K562 (cell line): ENCODE results near the gene GRIK3. TPM values are rescaled to one million over a fixed set of nuclear protein-coding genes. Genes with fewer than 3 reads are reported as not detected.

Experiments
- ATAC-seq: fragments of 200-7000 bp; cut with Tn5 transposase; 3 replicates; pipeline ENCODE4 v1.9.1; 2020; ENCODE audit warnings: moderate library complexity
- BruUV-seq: library from RNA; stranded (reverse); fragments of 400-500 nt; replicated peaks from 2 replicates; lab custom pipeline; 2021; lab: Mats Ljungman, UMichigan
- CTCF ChIA-PET: fragments of 300-600 bp; formaldehyde crosslinking; extraction: SDS; loops from one replicate; lab custom pipeline; 2021; ENCODE audit warnings: low intra/inter-chr PET ratio; lab: Yijun Ruan, JAX
- POLR2A ChIA-PET: fragments of 300-600, 350-650 bp; sonication (Branson Sonifier 250); formaldehyde crosslinking; extraction: SDS; loops from one replicate; lab custom pipeline; 2021; ENCODE audit warnings: antibody characterized with exemption, inconsistent platforms; lab: Yijun Ruan, JAX
- DNase-seq, 4 experiments: peaks; one replicate each; pipeline versions ENCODE4 v3.0.0 to v3.0.0-alpha.2; 2011 to 2018; ENCODE audit warnings: low spot score in 3 of 4, mixed read lengths in 3 of 4; ENCODE audit errors: extremely low read depth in 1 of 4
- FAIRE-seq: peaks from 2 replicates; lab custom pipeline; 2011; peaks lifted over from hg19 to GRCh38; lab: Jason Lieb, UNC
- H2AFZ ChIP-seq: 2 replicates; pipeline ENCODE4 v1.6.0; 2011; ENCODE audit warnings: low read depth, low read length, control low read depth, inconsistent platforms
- H3K27ac ChIP-seq: fragments of 200-600 bp; 3 replicates; pipeline ENCODE4 v1.8.0; 2011; ENCODE audit warnings: low read depth, mild to moderate bottlenecking, control low read depth, inconsistent platforms, low read length, moderate library complexity, mixed read lengths; ENCODE audit errors: extremely low read depth
- H3K27me3 ChIP-seq, 2 experiments: fragments of 300-600 bp in 1 of 2; 2 replicates in 1 of 2; 3 replicates in 1 of 2; pipeline versions ENCODE4 v1.6.0 to v1.8.0; 2011; ENCODE audit warnings: inconsistent platforms in 2 of 2, low read length in 2 of 2, mild to moderate bottlenecking in 1 of 2, mixed read lengths in 1 of 2, moderate library complexity in 1 of 2; ENCODE audit not compliant: control insufficient read depth in 2 of 2, insufficient read depth in 2 of 2
- H3K36me3 ChIP-seq: fragments of 300-600 bp; 3 replicates; pipeline ENCODE4 v1.8.0; 2011; ENCODE audit warnings: mild to moderate bottlenecking, low read length, inconsistent platforms; ENCODE audit not compliant: control insufficient read depth, insufficient read depth
- H3K4me1 ChIP-seq, 2 experiments: fragments of 200-600 bp in 1 of 2; replicated peaks in 1 of 2; 2 replicates in 1 of 2; 3 replicates in 1 of 2; pipeline versions ENCODE4 v1.5.1 to v1.8.0; 2011; ENCODE audit warnings: inconsistent platforms in 2 of 2, low read length in 2 of 2, mild to moderate bottlenecking in 1 of 2, mixed read lengths in 1 of 2, moderate library complexity in 1 of 2; ENCODE audit not compliant: control insufficient read depth in 2 of 2, insufficient read depth in 2 of 2
- H3K4me2 ChIP-seq: 2 replicates; pipeline ENCODE4 v1.6.1; 2011; ENCODE audit warnings: low read length, control low read depth, inconsistent platforms, mixed read lengths; ENCODE audit not compliant: insufficient read depth
- H3K4me3 ChIP-seq: fragments of 200-600 bp; sonication (generic), shearing (Covaris generic); 2 replicates; pipeline ENCODE4 v1.5.1; 2016; ENCODE audit warnings: control low read depth, inconsistent platforms
- H3K79me2 ChIP-seq: fragments of 200-600 bp; 3 replicates; pipeline ENCODE4 v1.8.0; 2011; ENCODE audit warnings: low read length, inconsistent platforms; ENCODE audit not compliant: control insufficient read depth, insufficient read depth
- H3K9ac ChIP-seq, 2 experiments: 2 replicates each; pipeline versions ENCODE4 v1.6.0 to v1.6.1; 2011; ENCODE audit warnings: low read depth in 2 of 2, low read length in 2 of 2, control low read depth in 1 of 2, inconsistent platforms in 1 of 2, mild to moderate bottlenecking in 1 of 2, mixed read lengths in 1 of 2; ENCODE audit not compliant: insufficient read depth in 1 of 2
- H3K9me1 ChIP-seq: one replicate; pipeline ENCODE4 v1.6.0; 2011; ENCODE audit warnings: inconsistent platforms, mild to moderate bottlenecking, low read length, moderate library complexity; ENCODE audit not compliant: control insufficient read depth, insufficient read depth
- H3K9me3 ChIP-seq: replicated peaks from 2 replicates; pipeline ENCODE4 v1.5.1; 2011; ENCODE audit warnings: low read depth, low read length, inconsistent platforms; ENCODE audit not compliant: control insufficient read depth, insufficient read depth
- H4K20me1 ChIP-seq: replicated peaks from 2 replicates; pipeline ENCODE4 v1.6.1; 2011; ENCODE audit warnings: low read length, inconsistent platforms, mixed read lengths; ENCODE audit not compliant: control insufficient read depth, insufficient read depth
- CREBBP ChIP-seq: IDR thresholded peaks from one replicate; pipeline ENCODE4 v1.6.1; 2012; ENCODE audit warnings: low read depth, mild to moderate bottlenecking, control low read depth, inconsistent platforms, low read length
- PHF8 ChIP-seq: fragments of 200-600 bp; sonication (generic); IDR thresholded peaks from 2 replicates; pipeline ENCODE4 v1.6.1; 2012; ENCODE audit warnings: mixed run types, mild to moderate bottlenecking, inconsistent platforms, low read length, moderate library complexity, borderline replicate concordance
- PTBP1 ChIP-seq: fragments of 200-400 bp; formaldehyde crosslinking; IDR thresholded peaks from 2 replicates; pipeline ENCODE4 v1.6.1; 2017; ENCODE audit warnings: low read depth, low read length
- SMAD3 ChIP-seq: fragments of 450-650 bp; formaldehyde crosslinking; conservative IDR thresholded peaks from 2 replicates; pipeline ENCODE4 v1.4.0; 2020; ENCODE audit warnings: mild to moderate bottlenecking
- TBL1XR1 ChIP-seq, 2 experiments: IDR thresholded peaks; 2 replicates each; pipeline ENCODE4 v1.6.1; 2012; ENCODE audit warnings: improper control_type of control experiment in 2 of 2, low read length in 2 of 2, mild to moderate bottlenecking in 1 of 2
- ZBTB40 ChIP-seq, 2 experiments: fragments of 450-650 bp in 1 of 2; sonication (generic) in 1 of 2; formaldehyde crosslinking in 1 of 2; IDR thresholded peaks; 2 replicates each; pipeline versions ENCODE4 v1.7.1 to v1.9.0; 2016 to 2022; ENCODE audit warnings: inconsistent platforms in 1 of 2, mild to moderate bottlenecking in 1 of 2, missing genetic modification reagents in 1 of 2
- ZNF263 ChIP-seq: sonication (generic); formaldehyde crosslinking; IDR thresholded peaks from 2 replicates; pipeline ENCODE4 v1.8.0; 2022; ENCODE audit warnings: mild to moderate bottlenecking, missing genetic modification reagents, borderline replicate concordance
- ZNF57 ChIP-seq: fragments of 450-650 bp; formaldehyde crosslinking; IDR thresholded peaks from 2 replicates; pipeline ENCODE4 v1.4.0; 2020; ENCODE audit warnings: mild to moderate bottlenecking, moderate library complexity
- WGBS: fragments of 100-300 bp; shearing (Covaris generic); methylation state at CpG from one replicate; pipeline ENCODE4 v1.1.6; 2016; ENCODE audit warnings: low coverage, mixed read lengths; ENCODE audit not compliant: insufficient coverage; ENCODE audit errors: missing lambda C conversion rate; 5-methylcytosine and 5-hydroxymethylcytosine counted together
- in situ Hi-C: fragments of 300-500 bp; cut with MboI; formaldehyde crosslinking; loops from 4 replicates; pipeline ENCODE4 v1.15.0; 2018; ENCODE audit warnings: inconsistent platforms, mixed read lengths
- intact Hi-C: fragments of 100-400 bp; cut with micrococcal nuclease; formaldehyde crosslinking; loops from 2 replicates; pipeline ENCODE4 v1.14.2; 2022
- polyA plus RNA-seq, 8 experiments: library from polyadenylated mRNA; depleted of rRNA in 4 of 8; stranded (reverse) in 5 of 8; unstranded in 3 of 8; fragments of >200 nt; fragmentation: Nextera tagmentation in 2 of 8; fragmentation: Illumina TruSeq in 1 of 8; extraction: Ambion mirVana in 2 of 8; extraction: Trizol in 1 of 8; gene quantifications; 2 replicates each; pipeline versions ENCODE4 v1.2.1 to v1.2.3, GENCODE V29; 2011 to 2014; ENCODE audit warnings: inconsistent platforms in 1 of 8, missing spikeins in 1 of 8
- total RNA-seq, 7 experiments: library from RNA; depleted of rRNA in 6 of 7; stranded (reverse); fragments of >200 nt in 6 of 7; fragmentation: Illumina TruSeq in 2 of 7; extraction: Trizol in 2 of 7; gene quantifications; 2 replicates each; pipeline versions ENCODE4 v1.2.1 to v1.2.3, GENCODE V29; 2011 to 2021; ENCODE audit warnings: low replicate concordance in 1 of 7
- TF ChIP-seq, protein P1 (sequence below): fragments of 250-450 bp; sonication (Bioruptor Pico); IDR thresholded peaks from 2 replicates; pipeline ENCODE4 v1.9.0; 2021; ENCODE audit warnings: mild to moderate bottlenecking

The GRIK3 gene
- total and polyA plus RNA-seq, 9 of the 15 experiments (the other 6 are each of a cell fraction or from before 2014, with no cell fraction given), result not detected

DNA sequence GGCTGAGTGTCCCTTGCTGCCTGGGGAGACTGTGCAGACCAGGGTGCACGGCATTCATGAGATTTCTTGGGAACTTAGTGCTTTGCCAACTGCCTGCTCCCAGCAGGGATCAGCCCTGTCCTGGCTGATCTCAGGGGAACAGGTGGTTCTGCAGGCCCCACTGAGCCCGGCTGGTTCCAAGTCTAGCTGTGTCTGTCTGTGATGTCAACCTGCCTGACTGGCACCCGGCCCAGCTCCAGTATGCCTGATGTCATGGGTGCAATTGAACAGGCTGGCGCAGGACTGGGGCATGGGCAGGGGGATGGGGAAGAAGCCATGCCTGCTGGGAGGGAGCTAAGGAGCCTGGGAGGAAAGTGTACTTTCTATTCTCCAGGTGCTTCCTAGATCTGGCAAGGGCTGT lies 227.1 kb downstream of the GRIK3 start:
- 0% methylated on average over 4 of the region's 4 CpGs for WGBS
- H4K20me1 ChIP-seq, result peaks cover 8% of the 10 kb centered on the region; the same call in 1 of the 2 replicates

More for the DNA sequence above, 227.1 kb downstream of the GRIK3 start:
- no peak for ATAC-seq
- Histone ChIP-seq H3K9me1 (no peaks in the 10 kb centered on the region), H3K27me3 (peaks cover 19 to 38% of the 10 kb centered on the region in 2 experiments), H2AFZ (no peak overlapping the region), H3K36me3 (no peaks in the 10 kb centered on the region), H3K27ac (no peak overlapping the region), H3K4me2 (no peak overlapping the region), H3K4me1 (peaks cover 0 to 3% of the 10 kb centered on the region in 2 experiments; a peak in 1 of 5 replicates), H3K9ac (no peak overlapping the region), H3K4me3 (no peak overlapping the region), H3K79me2 (no peaks in the 10 kb centered on the region), H3K9me3 (no peaks in the 10 kb centered on the region)
- intact Hi-C loops, result no loop called here
- CTCF ChIA-PET, result no interaction called here
- in situ Hi-C loops, result no loop called here
- POLR2A ChIA-PET, result interaction anchor here (0.6 to 1.0 kb wide), 3 partner anchors 15 to 179 kb away, joined by 3 read pairs; no protein-coding TSS in a partner anchor
- BruUV-seq, result no TSS peak
- TF ChIP-seq TBL1XR1 (IDR thresholded peaks at IDR 0.05; ENCODE audit: low read length in 2 of 2) (no peak), SMAD3 (CRISPR knock-in tag) (no peak), ZNF263 (CRISPR knock-in tag) (no peak), PHF8 (no peak), ZNF57 (CRISPR knock-in tag) (no peak), CREBBP (no peak), ZBTB40 (IDR thresholded peaks at IDR 0.05) (no peak), ZBTB40 (CRISPR knock-in tag; IDR thresholded peaks at IDR 0.05) (no peak), PTBP1 (no peak)
- TF ChIP-seq, protein P1, sequence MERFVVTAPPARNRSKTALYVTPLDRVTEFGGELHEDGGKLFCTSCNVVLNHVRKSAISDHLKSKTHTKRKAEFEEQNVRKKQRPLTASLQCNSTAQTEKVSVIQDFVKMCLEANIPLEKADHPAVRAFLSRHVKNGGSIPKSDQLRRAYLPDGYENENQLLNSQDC (CRISPR knock-in tag), result no peak
- DNase-seq, result no peak
- FAIRE-seq, result no peak
